GM18520 (cell line): Measurements from ENCODE around the gene PARN.

Experiments
- ATAC-seq: cut with Tn5 transposase; IDR thresholded peaks from one replicate; pipeline ENCODE4 v1.9.1; 2021; ENCODE audit not compliant: unreplicated experiment

The PARN gene

GRCh38 chr16:14501331-14502255 lies 128.5 kb downstream of the PARN start:
- ATAC-seq = no peak

DNA sequence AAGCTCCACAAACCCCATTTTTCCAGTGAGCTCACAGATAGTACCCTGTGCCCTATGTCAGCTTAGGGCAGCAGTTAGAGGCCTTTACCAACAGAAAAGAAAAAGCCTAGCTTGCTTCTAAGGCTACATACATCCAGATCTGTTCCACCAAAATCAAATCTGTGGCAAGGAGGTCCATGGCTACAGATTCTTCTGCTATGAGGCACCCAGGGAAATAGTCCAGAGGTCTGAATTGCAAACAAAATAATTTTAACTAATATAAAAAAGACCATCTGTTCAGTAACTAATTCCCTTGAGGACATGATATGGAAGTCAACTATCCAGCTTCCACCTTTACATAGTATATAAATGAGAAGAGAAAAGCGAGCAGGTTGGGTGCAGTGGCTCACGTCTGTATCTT lies 129.3 kb downstream of the PARN start:
- ATAC-seq = no peak

DNA sequence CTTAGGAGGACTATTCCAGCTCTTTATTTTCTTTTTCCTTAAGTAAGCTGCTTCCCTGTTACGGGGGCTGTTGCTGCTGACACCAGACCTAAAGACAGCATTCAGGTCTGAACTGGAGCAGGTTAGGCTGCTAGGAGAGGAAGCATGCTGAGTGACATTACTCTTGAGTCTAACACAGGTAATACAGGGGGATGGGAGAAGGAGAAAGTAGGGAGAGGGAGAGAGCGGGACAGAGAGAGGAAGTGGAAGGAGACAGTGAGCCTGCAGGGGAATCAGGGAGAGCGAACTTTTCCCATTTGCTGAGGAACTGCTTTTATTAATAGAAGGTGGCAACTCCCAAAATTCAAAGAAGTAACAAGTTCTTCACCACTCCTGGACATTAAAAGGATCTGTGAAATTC lies 130.9 kb downstream of the PARN start:
- ATAC-seq = no peak

- no peak for ATAC-seq
Measured at GRCh38 chr16:14497245-14498082, 132.6 kb downstream of the PARN start.

DNA sequence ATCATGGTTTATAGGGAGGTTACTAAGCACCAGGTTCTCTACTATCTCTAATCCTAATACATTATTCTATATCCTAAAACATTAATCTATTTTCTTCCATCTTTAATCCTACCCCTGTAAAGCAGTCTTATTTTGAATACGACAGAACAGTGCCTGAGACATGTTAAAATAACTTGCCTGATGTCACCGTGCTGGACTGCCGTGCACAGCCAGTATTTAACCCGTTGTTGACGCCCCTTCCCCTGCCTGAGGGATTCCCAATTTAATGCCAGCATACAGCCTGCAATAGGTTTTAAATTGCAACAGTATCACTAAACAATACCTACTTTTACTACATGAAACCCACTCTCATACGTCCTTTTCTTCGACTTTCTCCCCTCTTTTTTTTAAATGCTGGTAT lies 133.3 kb downstream of the PARN start:
- no peak for ATAC-seq

- no peak for ATAC-seq
Measured at GRCh38 chr16:14496047-14496770, 133.9 kb downstream of the PARN start.

- ATAC-seq = no peak
Measured at GRCh38 chr16:14495213-14496046, 134.6 kb downstream of the PARN start.

GRCh38 chr16:14494396-14494966 lies 135.6 kb downstream of the PARN start:
- ATAC-seq = no peak

DNA sequence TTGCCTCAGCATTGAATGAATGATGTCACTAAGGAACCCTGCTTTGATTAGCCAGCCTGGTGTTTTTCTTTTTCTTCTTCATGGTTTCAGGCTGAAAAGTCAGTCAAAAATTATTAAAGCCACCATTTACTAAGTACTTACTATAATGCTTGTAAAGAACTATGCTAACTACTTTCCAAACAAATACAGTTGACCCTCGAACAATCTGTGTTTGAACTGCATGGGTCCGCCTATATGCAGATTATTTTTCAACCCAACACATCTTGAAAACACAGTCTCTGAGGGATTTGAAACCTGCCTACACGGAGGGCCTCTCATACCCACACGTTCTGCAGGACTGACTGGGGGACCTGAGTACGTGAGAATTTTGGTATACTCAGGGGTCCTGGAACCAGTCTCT lies 136.3 kb downstream of the PARN start:
- ATAC-seq = no peak

DNA sequence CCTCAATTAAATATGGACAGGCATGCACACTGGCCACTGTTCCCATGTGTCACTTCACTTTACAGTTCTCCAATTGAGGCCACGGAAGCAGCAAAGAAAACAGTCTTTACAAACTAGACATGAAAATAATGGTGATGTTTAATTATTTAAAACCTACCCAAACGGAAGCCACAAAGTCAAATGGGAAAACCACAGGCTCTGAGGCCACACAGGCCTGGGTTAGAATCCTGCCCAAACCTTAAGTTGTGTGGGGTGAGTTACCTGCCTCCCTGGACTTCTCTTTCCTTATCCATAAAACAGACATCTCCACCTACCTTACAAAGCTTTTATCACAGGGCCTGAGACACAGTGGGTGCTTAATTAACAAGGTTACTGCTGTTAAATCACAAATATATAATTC lies 137.4 kb downstream of the PARN start:
- ATAC-seq = no peak

GRCh38 chr16:14491861-14492529 lies 138.1 kb downstream of the PARN start:
- no peak for ATAC-seq

- ATAC-seq = no peak
Measured at GRCh38 chr16:14490235-14490634, 139.8 kb downstream of the PARN start.

GRCh38 chr16:14489460-14489859 lies 140.6 kb downstream of the PARN start:
- no peak for ATAC-seq

DNA sequence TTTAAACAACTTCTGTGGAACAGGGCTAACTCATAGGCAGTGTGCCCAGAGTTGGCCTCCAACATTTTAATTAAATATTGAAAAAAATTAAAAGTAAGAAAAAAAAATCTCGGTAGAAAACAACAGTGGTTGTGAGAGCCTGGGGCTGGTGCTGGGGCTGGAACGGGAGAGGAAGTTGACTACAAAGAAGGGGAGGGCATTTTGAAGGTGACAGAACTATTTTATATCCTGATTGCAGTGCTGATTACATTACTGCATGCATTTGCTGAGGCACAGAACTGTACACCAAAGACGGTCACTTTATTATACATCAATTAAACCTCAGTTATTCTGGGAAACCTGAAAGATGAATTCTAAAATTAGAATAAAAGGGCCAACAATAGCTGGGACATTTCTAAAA lies 142.5 kb downstream of the PARN start:
- no peak for ATAC-seq

DNA sequence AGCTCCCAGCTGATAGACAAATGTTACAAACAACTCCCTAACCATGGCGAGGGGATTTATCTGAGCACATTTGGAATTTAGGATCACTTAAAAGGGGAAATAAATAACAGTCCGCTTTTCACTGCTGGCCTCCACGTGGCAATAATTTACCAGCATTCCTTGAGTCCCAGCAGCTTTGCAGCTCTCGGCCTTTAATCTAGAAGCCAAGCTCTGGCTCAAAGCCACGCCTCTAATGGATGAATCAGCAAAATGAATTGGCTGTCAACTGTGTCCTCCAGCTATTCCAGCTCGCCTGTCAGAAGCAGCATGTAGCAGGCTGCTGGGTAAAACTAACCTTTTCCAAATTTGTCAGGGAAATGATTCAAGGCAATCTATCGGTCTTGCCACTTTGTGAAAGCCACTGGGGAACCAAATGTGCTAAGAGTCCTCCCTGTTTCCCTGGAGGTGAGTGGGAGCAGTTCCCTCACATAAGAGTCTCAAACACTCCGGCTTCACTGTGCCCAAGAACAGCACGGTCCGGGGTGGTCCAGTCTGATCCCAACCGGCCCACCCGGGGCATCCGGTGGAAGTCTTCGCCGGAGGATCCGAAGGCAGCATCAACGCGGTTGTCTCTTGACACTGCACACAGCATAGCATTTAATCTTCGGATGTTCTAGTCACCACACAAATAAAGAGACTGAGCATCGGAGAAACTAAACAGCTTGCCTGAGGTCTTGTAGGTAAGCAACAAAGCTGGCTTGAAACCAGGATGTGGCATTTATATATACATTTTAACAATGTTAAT lies 143.3 kb downstream of the PARN start:
- no peak for ATAC-seq

GRCh38 chr16:14485811-14486519 lies 144.1 kb downstream of the PARN start:
- no peak for ATAC-seq

DNA sequence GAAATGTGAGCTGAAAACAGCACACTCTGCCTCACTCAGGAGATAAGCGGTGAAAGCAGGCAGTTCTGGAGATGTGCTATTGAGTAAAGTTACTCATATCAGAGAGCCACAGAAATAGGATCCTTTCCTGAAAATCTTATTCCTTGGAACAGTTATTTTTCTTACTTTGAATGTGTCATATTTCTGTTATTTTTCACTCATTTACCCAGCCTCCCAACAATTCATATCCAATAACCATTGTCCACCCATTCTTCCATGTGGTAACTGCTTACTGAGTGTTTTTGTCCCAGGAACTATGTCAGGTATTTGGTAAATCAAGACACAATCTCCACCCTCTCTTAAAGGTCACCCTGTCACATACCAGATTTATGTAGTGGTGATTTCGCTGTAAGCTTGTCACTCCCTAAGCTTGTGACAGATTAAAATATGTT lies 144.9 kb downstream of the PARN start:
- no peak for ATAC-seq

- no peak for ATAC-seq
Measured at GRCh38 chr16:14483819-14484385, 146.2 kb downstream of the PARN start.
